Spleen (tissue), 11 donors: ENCODE measurements around the gene ANKRD44. TPM values are rescaled to one million over a fixed set of nuclear protein-coding genes. Genes with fewer than 3 reads are reported as not detected.

ENCODE experiments used
- DNase-seq: peaks from one replicate; pipeline ENCODE4 v3.0.0-alpha.2; 2020
- H3K27ac ChIP-seq, 8 donors: fragments of 200-600 bp; sonication (generic) in 7 of 8; 1 replicate in 4 of 8; 2 replicates in 4 of 8; pipeline versions ENCODE4 v1.5.0 to v1.8.0; 2016 to 2021; ENCODE audit warnings: inconsistent platforms in 4 of 8, mild to moderate bottlenecking in 4 of 8, moderate library complexity in 1 of 8
- H3K27me3 ChIP-seq, 7 donors: fragments of 200-600 bp; sonication (generic) in 6 of 7; replicated peaks in 1 of 7; 1 replicate in 4 of 7; 2 replicates in 3 of 7; pipeline versions ENCODE4 v1.5.0 to v1.8.0; 2016 to 2021; ENCODE audit warnings: inconsistent platforms in 3 of 7, mild to moderate bottlenecking in 1 of 7
- H3K36me3 ChIP-seq, 6 donors: fragments of 200-600 bp; sonication (generic) in 5 of 6; 1 replicate in 4 of 6; 2 replicates in 2 of 6; pipeline versions ENCODE4 v1.5.0 to v1.8.0; 2016 to 2021; ENCODE audit warnings: inconsistent platforms in 2 of 6
- H3K4me1 ChIP-seq, 6 donors: fragments of 200-600 bp; sonication (generic) in 5 of 6; 1 replicate in 3 of 6; 2 replicates in 3 of 6; pipeline versions ENCODE4 v1.5.0 to v1.8.0; 2016 to 2021; ENCODE audit warnings: inconsistent platforms in 3 of 6
- H3K4me3 ChIP-seq, 8 donors: fragments of 200-600 bp; sonication (generic) in 7 of 8; 1 replicate in 4 of 8; 2 replicates in 4 of 8; pipeline versions ENCODE4 v1.5.0 to v1.8.0; 2016 to 2021; ENCODE audit warnings: inconsistent platforms in 4 of 8, mild to moderate bottlenecking in 4 of 8, moderate library complexity in 2 of 8
- H3K9me3 ChIP-seq, 8 donors: fragments of 200-600 bp; sonication (generic) in 7 of 8; 1 replicate in 4 of 8; 2 replicates in 4 of 8; pipeline versions ENCODE4 v1.5.0 to v1.8.0; 2016 to 2021; ENCODE audit warnings: inconsistent platforms in 4 of 8
- CTCF ChIP-seq, 11 experiments: fragments of 200-600 bp in 7 of 11; fragments of 450-650 bp in 4 of 11; sonication (generic) in 4 of 11; IDR thresholded peaks in 8 of 11; conservative IDR thresholded peaks in 3 of 11; 1 replicate in 7 of 11; 2 replicates in 4 of 11; pipeline versions ENCODE4 v1.4.0 to v1.8.0; 2016 to 2021; ENCODE audit warnings: antibody characterized with exemption in 11 of 11, inconsistent platforms in 4 of 11, mild to moderate bottlenecking in 1 of 11
- POLR2A ChIP-seq, 3 donors: fragments of 450-650 bp; IDR thresholded peaks; one replicate each; pipeline ENCODE4 v1.5.1; 2017; ENCODE audit warnings: antibody characterized with exemption in 3 of 3, mild to moderate bottlenecking in 1 of 3
- POLR2AphosphoS5 ChIP-seq, 3 donors: sonication (generic); formaldehyde crosslinking; IDR thresholded peaks; one replicate each; pipeline ENCODE4 v1.5.1; 2017; ENCODE audit warnings: antibody characterized with exemption in 3 of 3
- WGBS, 5 donors: extraction: QIAGEN DNeasy Blood & Tissue Kit in 3 of 5; methylation state at CpG; one replicate each; pipeline versions ENCODE4 v1.1.5 to v1.1.7; 2013 to 2018; 5-methylcytosine and 5-hydroxymethylcytosine counted together
- intact Hi-C: fragments of 100-400 bp; cut with DNase I; formaldehyde crosslinking; loops from one replicate; pipeline ENCODE4 v1.15.0; 2023; ENCODE audit warnings: low total_unique reads
- polyA plus RNA-seq, 3 donors: library from polyadenylated mRNA; stranded (reverse); fragments of 200-250 nt; gene quantifications; one replicate each; pipeline ENCODE4 v1.2.1, GENCODE V29; 2013
- total RNA-seq, 7 donors: library from RNA; depleted of rRNA in 3 of 7; stranded (reverse); fragments of >200 nt in 3 of 7; fragmentation: NEBNext Ultra II Directional in 4 of 7; extraction: Animal tissue kit (Norgen Biotek cat#: 25700) in 4 of 7; gene quantifications; one replicate each; pipeline versions ENCODE4 v1.1.0 to v1.2.1, GENCODE V29; 2016 to 2021
- donor health status: healthy with polysubstance abuse.
- donor health status: DM: no; HTN: no; CAD: no; lungs with moderate emphysema.
- donor health status: DM: no; HTN: no; CAD: no.
- donor health status: Bipolar disorder and iron deficiency.
- donor health status: healthy.
- donor health status: DM: no; HTN: no; CAD: no.
- donor health status: DM: yes; HTN: yes; CAD: no.

Gene ANKRD44
- total and polyA plus RNA-seq, 10 donors = 16.0 to 183 (median 140) TPM

DNA sequence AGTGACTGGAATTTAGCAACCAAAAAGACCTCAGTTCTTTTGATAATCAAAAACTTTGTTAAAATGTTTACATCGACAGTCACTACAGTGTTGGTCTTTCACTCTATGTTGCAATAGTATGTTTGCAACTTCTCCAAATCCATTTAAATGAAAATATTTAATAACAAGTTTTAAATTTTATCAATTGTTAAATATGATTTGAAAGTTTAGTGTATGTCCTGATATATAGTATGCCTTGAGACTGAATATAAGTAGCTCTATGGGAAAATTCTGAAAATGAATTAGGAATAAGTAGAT, 109.9 kb downstream of the ANKRD44 start:
- Histone ChIP-seq H3K27me3 (no peaks in the 10 kb centered on the region), H3K27ac (peak overlapping the region; percentile 24 to 87 (median 82)), H3K9me3 (no peaks in the 10 kb centered on the region), H3K36me3 (peaks cover 0 to 35% (median 0%) of the 10 kb centered on the region in 6 donors), H3K4me1 (peaks cover 15 to 100% (median 82%) of the 10 kb centered on the region in 6 donors), H3K4me3 (peak overlapping the region in 1 of 8 donors; percentile 8)
- TF ChIP-seq CTCF (IDR thresholded peaks at IDR 0.05 in 8 of 11, conservative IDR thresholded peaks at IDR 0.05 in 3 of 11) = no peak
- TF ChIP-seq POLR2AphosphoS5 (IDR thresholded peaks at IDR 0.05) = no peak
- TF ChIP-seq POLR2A (IDR thresholded peaks at IDR 0.05) = no peak
- intact Hi-C loops = no loop called here
- 46 to 63% (median 57%) methylated on average over 1 of the region's 1 CpG for WGBS, 5 donors
- no peak for DNase-seq

- no peaks in the 10 kb centered on the region for H3K27me3 ChIP-seq
- DNase-seq = no peak
- intact Hi-C loops = no loop called here
- H3K4me3 ChIP-seq = peak overlapping the region in 1 of 8 donors; percentile 63
- H3K4me1 ChIP-seq = peaks cover 20 to 100% (median 82%) of the 10 kb centered on the region in 6 donors
- peak overlapping the region; percentile 24 to 87 (median 82) for H3K27ac ChIP-seq
- H3K9me3 ChIP-seq = no peaks in the 10 kb centered on the region
- peaks cover 0 to 32% (median 0%) of the 10 kb centered on the region in 6 donors for H3K36me3 ChIP-seq
- 43 to 55% (median 51%) methylated on average over 3 of the region's 3 CpGs for WGBS, 5 donors
- TF ChIP-seq POLR2A (IDR thresholded peaks at IDR 0.05) (no peak), CTCF (IDR thresholded peaks at IDR 0.05 in 8 of 11, conservative IDR thresholded peaks at IDR 0.05 in 3 of 11) (no peak), POLR2AphosphoS5 (IDR thresholded peaks at IDR 0.05) (no peak)
Observed at GRCh38 chr2:197200051-197200761, 110.4 kb downstream of the ANKRD44 start.

GRCh38 chr2:197198890-197199289, 111.7 kb downstream of the ANKRD44 start:
- no peaks in the 10 kb centered on the region for H3K9me3 ChIP-seq
- H3K4me3 ChIP-seq = peak overlapping the region in 7 of 8 donors; percentile 9 to 63 (median 34)
- H3K27me3 ChIP-seq = no peaks in the 10 kb centered on the region
- TF ChIP-seq POLR2AphosphoS5 (IDR thresholded peaks at IDR 0.05) (peak; percentile 59 to 93 (median 90)), CTCF (IDR thresholded peaks at IDR 0.05 in 8 of 11, conservative IDR thresholded peaks at IDR 0.05 in 3 of 11) (no peak), POLR2A (IDR thresholded peaks at IDR 0.05) (peak in 1 of 3 donors; percentile 42)
- intact Hi-C loops = no loop called here
- DNase-seq = peak; percentile 92
- 8 to 14% (median 9%) methylated on average over 12 of the region's 12 CpGs for WGBS, 5 donors
- H3K27ac ChIP-seq = peak overlapping the region; percentile 24 to 87 (median 82)
- H3K4me1 ChIP-seq = peaks cover 22 to 99% (median 73%) of the 10 kb centered on the region in 6 donors
- peaks cover 0 to 22% (median 0%) of the 10 kb centered on the region in 6 donors for H3K36me3 ChIP-seq

- Histone ChIP-seq H3K9me3 (no peaks in the 10 kb centered on the region), H3K27ac (peak overlapping the region; percentile 55 to 87 (median 82)), H3K4me3 (peak overlapping the region in 6 of 8 donors; percentile 28 to 63 (median 36)), H3K27me3 (no peaks in the 10 kb centered on the region), H3K36me3 (peaks cover 0 to 12% (median 0%) of the 10 kb centered on the region in 6 donors), H3K4me1 (peaks cover 22 to 96% (median 73%) of the 10 kb centered on the region in 6 donors)
- intact Hi-C loops = no loop called here
- DNase-seq = no peak
- 40 to 62% (median 51%) methylated on average over 4 of the region's 4 CpGs for WGBS, 5 donors
- no peak for TF ChIP-seq POLR2AphosphoS5 (IDR thresholded peaks at IDR 0.05)
- no peak for TF ChIP-seq POLR2A (IDR thresholded peaks at IDR 0.05)
- no peak for TF ChIP-seq CTCF (IDR thresholded peaks at IDR 0.05 in 8 of 11, conservative IDR thresholded peaks at IDR 0.05 in 3 of 11)
Observed at GRCh38 chr2:197197895-197198311, 112.7 kb downstream of the ANKRD44 start.
